Amniotic stem cell (primary cell): ENCODE data around the gene TENM4.

ENCODE experiments used
- DNase-seq: peaks from one replicate; lab custom pipeline; 2025; lab: John Stamatoyannopoulos, UW

TENM4 gene

DNA sequence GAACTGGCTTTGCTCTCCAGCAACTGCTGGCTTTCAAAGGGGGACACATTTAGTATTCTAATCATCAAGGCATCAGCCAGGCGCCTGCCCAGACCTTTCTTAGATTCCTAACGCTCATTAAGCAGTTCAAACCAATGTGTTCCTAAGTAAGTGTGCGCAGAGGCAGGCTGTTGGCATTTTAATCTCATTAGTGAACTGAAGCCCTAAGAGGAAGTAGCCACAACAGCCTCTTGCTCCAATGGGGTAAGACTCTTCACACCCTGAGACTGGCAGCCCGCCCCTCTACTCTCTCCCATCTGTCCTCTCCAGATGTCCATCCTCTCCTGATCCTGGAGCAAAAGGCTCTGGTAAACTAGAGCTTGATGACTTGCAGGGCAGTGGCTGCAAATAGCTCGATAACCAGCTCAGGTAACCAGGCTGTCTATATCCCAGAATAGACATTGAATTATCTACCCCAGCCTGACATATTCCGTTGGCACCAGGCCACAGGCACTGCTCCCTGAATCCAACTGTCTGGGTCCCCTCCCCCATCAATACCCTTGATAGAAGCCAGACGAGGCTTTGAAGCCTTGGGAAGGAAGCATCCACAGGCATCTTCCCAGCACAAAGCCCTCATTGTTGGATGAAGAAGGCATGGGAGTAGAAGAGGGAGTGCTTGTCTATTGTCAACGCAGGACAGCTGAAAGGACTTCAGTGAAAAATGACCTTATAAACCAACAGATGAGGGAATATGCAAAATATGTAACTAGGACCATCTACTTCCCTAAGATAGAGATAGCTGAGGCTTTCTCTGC is 321.1 kb downstream of the TENM4 start:
- DNase-seq: no peak

DNA sequence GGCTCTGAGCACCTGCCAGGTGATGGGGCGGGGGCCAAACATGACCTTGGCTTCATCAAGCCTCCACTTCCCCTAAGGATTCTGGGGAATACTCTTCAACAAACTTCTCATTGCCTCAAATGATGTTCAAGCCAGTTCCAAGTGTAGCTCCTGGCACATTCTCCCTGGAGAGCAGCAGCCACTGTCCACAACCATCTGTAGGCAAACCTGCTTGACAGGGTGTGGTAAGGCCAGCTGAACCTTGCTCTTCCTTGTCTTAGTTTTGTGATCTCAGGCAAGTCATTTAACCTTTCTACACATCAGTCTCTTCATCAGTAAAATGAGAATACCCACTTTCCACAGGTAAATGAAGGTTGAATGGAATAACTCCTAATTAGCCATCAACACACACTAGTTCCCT is 323.3 kb downstream of the TENM4 start:
- no peak for DNase-seq

DNA sequence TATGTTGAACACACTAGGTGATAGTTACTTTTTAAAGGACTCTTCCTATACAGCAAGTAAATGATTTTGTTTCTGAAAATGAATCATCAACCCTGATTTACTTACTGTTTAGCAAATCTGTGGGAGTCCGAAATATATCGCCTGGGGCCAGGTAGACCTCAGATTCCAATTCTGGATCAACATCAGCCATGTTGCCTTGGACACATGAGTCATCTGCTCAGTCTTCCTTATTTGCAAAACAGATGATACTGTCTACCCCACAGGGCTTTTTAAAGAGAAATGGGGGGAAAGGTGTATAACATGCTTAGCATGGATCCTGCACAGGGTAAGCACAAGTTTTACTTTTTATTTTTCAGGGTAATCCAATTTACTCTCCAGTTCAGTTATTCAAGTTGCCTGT is 324.2 kb downstream of the TENM4 start:
- no peak for DNase-seq

DNA sequence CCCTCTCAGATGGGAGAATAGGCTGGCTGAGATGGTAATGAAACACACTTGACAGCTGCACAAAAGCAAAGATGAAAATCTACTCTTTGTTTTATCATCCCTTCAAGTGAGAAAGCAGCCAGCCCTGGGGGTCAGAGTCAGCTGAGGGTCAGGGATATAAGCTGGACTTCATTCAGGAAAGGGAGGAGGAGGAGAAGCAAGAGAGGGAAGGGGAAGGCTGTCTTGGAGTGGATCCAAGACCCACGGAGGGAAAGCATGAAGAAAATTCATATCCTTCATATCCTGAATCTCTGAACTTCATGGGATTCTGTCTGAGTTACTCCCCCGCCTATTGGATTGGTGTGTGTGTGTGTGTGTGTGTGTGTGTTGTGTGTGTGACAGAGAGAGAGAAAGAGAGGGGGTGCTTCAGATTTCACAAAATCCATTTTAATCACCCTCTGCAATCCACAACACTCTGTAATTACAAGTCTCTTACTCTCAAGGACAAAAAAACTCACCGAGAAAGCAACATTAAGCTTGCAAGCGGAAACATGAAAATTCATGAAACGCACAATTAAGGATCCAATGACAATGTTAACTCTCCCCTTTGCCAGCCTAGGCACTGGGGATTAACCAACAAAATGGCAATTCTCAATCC is 327.7 kb downstream of the TENM4 start:
- DNase-seq: no peak

DNA sequence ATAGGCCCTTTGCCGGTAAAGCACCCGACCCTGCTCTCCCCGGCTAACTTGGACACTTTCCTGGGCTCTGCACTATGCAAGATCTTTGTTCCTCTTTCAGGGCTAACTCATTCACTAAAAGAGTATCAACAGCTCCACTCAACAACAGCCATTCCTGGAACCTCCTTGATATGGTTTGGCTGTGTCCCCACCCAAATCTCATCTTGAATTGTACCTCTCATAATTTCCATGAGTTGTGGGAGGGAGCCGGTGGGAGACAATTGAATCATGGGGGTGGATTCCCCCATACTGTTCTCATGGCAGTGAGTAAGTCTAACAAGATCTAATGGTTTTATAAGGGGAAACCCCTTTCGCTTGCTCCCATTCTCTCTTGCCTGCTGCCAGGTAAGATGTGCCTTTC is 330.0 kb downstream of the TENM4 start:
- DNase-seq: no peak

DNA sequence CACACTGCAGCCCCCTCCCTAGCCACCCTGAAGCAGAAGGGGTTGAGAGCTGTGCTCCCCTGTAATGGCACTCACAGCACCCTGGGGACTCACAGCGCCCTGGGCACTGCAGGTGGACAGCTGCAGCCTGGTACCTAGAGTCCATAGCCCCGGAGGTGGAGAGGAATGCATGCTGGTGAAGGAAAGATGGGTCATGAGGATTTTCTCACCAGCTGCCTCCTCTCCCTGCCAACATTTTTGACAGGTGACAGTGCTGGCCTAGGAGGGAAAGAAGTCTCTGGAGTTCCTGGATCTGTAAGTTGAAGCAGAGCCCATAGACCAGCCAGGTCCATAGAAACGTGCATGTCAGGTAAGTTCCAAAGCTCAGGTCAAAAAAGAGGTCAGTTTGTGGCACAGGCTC is 330.5 kb downstream of the TENM4 start:
- DNase-seq: no peak

DNA sequence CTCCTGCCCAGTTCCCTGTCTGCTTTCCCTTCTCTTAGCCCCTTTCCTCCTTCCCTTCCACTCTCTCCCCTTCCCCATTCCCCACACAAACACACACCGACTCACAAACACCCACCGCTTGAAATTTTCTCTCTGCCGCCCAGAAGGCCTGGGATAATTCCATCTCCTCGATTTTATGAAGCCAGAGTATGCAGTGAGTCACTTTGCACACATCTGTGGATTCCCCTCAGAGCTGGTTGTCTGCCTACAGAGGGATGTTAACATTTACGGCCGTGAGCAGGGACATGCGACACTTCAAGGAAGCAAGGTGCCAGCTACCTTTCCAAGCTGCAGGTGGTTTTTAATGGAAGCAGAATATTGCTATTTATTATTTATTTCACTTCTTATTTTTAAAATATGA is 332.0 kb downstream of the TENM4 start:
- no peak for DNase-seq

DNA sequence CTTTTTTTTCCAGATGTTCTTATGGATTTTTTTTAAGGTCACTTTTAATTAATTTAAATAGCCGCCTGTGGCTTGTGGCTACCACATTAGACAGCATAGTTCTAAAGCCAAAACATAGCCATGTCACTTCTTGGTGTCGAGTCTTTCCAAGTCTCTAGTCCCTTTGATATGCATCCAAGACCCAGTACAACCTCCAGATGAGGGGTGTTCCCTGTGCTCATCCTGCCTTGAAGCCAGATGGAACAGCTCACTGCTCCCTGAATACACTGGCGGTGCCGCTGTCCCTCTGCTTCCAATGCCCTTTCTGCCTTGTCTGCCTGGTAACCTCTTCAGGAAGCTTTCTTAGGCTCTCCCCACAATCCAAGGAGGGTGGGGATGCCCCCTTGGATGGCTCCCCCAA is 338.0 kb downstream of the TENM4 start:
- no peak for DNase-seq

DNA sequence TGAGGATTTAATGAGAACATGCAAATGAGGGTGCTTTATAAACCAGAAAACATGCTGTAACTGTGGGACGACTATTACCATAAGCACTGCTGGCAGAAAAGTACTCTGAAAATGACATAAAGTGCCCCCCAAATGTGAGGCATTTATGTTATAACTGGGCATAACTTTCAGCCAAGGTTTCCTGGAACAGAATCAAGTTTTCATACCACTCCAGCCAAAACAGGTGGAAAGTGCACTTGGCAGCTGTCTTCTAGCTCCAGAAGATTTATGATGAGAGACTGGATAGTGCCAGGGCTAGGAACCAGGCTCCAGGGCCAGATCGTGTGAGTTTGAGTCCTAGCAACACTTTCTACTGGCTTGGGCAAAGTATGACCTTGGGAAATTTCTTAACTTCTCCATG is 339.2 kb downstream of the TENM4 start:
- DNase-seq: no peak

DNA sequence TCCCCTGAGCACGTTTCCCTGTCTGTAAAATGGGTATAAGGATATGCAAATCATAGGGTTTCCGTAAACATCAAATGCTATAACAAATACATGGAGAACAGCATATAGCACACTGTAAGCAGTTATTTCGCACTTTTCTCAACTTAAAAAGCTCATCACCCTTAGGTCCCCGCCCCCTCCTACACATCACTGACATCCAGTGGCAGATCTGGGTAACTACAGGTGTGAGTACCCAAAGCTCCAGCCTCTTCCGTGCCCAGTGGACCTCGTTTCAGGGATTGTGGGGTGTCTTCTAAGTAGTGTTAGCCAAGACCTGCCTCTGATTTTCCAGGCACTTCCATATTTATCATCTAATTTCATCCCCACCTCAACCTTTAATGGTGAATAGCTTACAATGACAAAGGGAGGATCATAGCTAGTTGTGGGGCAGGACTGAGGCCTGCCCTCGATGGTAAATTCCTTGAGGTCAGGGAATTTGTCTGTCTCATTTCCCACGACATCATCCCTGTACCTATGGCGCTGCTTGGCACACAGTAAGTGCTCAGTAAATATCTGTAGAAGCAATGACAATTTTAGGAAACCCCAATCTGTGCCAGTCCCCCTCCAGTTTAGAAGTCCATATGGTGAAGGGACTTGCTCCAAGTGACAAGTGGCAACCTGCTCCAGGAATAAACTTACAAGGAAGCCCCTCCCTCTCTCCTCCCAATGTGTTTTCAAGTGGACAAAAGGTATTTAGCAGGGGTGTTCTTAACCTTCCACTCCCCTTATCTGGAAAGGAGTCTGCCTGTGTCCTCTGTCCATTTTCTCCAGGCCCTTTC is 340.5 kb downstream of the TENM4 start:
- peak; percentile 26 for DNase-seq

DNA sequence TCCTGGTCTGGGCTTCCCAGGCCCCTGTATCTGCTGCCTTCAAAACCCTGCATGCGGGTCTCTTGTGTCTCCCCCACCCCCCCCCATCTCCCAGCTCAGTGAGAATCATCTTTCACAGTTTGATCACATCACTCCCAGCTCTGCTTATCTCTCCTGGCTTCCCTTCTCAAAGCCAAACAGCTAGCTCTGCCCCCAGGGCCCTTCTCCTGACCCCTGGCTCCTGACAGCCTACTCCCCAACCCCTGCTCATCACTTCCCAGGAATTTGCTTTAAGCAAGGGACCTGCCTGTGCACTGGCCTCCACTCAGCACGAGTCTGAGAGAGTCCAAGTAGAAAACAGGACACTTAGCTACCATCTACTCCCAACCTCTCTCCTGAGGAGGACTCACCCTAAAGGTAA is 342.7 kb downstream of the TENM4 start:
- DNase-seq: no peak

DNA sequence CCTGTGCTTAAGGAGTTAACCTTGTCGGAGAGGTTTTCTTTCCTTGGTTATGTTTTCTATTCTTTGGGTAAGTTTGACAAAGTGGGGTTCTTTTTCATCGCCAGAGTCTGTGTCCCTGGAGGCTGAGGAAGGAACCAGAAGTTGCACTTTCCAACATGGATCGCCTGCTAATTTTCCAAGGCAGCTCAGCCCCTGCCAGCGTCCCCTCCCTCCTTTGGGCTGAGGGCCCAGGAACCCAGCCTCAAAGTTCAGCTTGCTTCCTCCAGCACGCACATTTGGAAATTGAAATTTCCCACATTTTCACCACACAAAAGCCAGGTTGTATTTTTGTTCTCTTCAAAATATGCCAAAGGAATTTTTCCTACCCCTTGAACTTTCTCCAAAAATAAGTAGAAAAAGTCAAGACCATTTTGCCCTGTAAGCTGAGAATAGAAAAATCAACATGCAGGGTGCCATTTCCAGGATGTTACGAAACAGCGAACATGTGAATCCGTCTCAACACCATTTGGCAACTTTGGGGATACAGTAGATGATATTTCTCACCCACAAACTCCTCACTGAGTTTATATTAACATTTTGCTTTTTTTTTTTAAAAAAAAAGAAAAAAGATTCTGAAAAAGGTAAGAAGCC is 343.5 kb downstream of the TENM4 start:
- no peak for DNase-seq

DNA sequence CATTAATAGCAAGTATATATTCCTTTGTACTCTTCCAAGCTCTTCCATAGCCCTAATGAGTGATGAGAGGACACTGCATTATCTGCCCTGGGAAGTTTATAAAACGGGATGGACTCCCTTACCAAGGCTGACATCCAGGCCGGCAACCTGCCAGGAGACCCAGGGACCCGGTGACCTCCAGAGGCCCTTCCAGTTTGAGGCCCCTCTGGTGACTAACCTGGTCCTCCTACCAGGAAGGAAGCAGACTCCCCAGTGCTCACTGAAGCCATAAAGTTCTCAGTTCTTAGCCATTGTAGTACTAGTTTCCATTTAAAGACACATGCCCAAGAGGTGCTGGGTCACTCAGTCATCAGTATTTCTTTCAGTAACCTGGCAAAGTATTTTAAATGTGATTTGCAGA is 345.4 kb downstream of the TENM4 start:
- no peak for DNase-seq

DNA sequence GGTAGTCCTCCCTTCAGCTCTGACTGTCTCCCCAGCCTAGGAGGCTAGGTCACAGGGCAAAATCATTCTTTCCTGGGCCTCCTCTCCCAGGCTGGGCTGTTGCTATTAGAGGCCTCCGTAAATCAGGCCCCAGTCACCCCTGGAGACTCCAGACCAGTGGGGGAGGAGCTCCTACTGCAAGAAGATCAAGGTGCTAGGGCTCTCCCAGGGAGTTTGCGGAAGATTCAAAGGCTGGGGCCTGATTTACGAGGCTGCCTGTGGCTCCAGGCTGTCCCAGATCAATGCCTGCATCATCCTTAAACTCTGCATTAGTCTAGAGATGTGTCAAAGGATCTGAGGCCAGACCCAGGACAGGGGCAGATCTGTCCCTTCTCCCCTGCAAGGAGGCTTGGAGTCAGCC is 346.2 kb downstream of the TENM4 start:
- no peak for DNase-seq

DNA sequence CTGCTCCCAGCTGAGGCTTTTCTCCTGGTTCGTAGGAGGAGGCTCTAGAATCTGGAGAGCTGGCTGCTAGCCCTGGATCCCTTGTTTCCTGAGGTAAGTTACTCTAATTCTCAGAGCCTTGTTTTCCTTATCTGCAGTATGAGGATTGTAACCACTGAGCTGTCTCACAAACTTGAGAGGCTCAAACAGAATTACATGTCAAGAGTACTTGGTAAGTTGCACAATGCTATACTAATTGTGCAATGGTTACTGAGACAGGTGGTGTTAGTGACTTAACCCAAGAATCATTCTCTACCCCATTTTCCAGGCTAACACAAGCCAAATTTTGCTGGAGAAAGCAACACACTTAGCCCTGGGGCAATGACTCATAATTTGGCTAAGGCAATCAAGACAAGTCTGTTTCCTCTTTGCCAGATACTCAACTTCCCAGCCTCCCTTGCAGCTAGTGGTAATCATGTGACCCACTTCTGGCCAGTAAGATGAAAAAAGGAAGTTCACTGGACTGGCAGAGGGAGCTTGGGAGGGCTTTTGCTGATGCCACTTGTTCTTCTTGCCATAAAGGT is 348.0 kb downstream of the TENM4 start:
- peak; percentile 79 for DNase-seq

DNA sequence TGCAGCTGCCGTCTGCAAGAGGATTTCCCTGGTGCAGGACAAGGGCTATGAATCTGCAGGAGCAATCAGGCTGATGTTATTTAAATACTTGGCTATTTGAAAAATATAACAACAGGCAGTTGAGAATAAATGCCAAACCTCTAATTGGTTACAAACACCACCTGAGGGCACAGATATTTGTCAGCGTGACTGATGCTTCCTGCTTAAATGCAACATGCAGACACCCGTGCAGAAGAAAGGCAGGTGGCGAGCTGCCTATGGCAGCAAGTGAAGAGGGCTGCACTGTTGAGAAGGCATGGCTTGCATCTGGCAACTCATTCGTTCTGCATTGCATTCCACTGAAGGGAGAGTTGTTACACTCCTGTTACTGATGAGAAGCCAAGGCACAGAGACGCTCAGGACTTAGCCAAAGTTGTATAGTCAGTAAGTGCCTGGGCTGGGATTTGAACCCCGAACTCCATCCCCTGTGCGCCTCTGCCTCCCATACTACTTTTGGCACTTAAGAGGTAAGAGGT is 350.6 kb downstream of the TENM4 start:
- DNase-seq: no peak

DNA sequence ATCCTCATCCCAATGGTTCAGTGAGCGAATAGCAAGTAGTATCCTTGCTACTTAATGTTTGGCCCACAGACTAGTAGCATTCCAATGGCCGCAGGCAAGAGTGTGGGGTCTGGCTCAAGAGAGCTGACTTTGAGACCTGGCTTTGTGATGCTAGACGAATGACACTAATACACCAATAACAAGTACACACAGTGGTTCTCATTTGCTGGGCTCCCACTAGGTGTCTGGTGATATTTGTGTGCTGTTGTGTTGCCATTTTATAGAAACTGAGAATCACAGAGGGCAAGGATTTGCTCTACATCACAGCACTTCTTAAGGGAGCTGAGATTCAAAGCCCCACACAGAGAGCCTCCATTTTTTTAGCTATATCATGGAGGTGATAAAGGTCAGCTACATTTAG is 351.2 kb downstream of the TENM4 start:
- no peak for DNase-seq

DNA sequence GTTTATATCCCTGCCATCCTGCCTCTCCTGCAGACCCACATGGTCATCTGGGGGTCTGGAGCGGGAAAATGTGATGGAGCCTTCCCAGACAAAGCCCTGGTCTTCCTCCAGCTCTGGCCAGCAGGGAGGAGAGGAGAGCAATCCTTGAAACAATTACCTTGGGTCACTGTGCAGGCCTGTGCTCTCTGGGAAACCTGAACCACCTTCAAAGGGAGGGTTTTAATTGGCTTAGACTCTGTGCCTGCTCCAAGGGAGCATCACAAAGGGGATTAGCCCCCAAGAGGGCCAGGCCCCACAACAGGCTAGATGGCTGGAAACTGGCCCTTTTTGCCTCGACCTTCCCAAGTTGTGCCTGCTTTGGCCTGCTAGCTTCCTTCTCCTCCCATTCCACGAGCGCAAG is 351.9 kb downstream of the TENM4 start:
- no peak for DNase-seq

DNA sequence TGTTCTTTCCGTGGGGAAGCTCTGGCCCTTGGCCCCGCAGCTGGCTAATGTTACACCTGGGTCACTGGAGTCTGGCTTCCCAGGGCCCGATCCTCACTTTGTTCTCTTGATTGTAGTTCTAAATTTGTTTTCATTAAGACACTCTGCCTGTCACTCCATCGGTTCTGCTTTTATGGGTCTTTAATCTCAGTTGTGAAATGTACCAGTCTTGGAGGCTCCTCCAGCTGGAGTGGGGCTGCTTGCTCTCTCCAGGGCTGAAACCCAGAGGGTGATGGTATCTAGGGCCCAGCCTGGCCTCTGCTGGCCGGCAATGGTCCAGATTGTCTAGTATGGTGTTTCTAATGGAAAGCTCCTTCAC is 352.9 kb downstream of the TENM4 start:
- DNase-seq: no peak

DNA sequence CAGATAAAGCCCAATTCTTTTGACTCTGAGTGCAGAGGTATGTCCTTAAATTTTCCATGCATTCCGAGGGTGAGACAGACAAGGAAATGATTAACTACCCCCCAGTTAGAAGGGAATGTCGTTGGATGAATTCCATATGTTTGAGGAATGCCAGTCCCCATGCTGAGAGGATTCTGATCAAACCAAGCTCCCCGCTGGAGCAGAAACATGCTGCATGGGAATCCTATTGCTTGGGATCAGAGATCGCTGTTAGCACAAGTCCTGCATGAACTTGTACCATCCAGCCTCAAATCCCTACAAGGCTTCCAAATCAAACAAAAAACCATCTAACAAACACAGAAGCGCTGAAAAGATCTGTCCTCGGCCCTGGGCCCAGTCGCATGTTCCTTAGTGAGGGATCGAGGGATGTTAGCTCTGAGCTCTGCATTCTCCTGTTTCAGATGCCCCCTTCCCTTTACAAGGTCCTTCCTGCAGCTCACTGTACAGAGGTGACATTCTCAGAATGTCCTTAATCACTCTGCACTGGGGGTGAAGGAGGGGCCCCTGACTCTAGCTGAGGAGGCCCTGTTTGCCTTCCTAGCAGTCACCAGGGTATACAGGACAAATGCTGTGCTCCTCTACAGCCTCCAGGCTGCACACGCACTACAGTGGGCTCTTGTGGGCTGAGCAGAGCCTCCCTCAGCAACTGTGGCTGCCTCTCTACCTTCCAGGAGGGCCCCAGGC is 353.4 kb downstream of the TENM4 start:
- DNase-seq: no peak

DNA sequence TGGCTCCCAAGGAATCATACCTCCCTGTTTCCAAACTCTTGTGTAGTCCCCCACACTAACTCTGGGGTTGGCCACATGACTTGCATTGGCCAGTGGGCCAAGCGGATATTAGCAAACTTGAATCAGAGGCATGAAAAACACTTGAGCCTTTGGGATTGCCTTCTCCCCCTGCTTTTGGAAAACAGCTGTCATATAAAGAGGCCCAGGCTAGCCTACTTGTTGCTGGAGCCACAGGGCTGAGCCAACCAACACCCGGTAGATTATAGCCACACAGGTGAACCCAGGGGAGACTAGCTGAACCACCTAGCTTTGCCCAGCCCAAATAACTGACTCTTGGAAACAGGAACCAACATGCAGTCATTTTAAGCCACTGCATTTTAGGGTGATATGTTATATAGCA is 354.8 kb downstream of the TENM4 start:
- no peak for DNase-seq
